Activated gamma-delta T cell (primary cell): ENCODE data around the gene PCSK2.
"Not testable (repeated sequence)": the region's sequence is repeated elsewhere in the genome, so short reads cannot be mapped to it uniquely, and the experiment has no call there.

Experiments
- DNase-seq: peaks from one replicate; lab custom pipeline; 2025; lab: John Stamatoyannopoulos, UW
- total RNA-seq, 2 donors: gene quantifications; one replicate each; lab custom pipeline; 2026; lab: John Stamatoyannopoulos, UW

Gene PCSK2
- total RNA-seq = 0 reads per million in 2 donors

DNA sequence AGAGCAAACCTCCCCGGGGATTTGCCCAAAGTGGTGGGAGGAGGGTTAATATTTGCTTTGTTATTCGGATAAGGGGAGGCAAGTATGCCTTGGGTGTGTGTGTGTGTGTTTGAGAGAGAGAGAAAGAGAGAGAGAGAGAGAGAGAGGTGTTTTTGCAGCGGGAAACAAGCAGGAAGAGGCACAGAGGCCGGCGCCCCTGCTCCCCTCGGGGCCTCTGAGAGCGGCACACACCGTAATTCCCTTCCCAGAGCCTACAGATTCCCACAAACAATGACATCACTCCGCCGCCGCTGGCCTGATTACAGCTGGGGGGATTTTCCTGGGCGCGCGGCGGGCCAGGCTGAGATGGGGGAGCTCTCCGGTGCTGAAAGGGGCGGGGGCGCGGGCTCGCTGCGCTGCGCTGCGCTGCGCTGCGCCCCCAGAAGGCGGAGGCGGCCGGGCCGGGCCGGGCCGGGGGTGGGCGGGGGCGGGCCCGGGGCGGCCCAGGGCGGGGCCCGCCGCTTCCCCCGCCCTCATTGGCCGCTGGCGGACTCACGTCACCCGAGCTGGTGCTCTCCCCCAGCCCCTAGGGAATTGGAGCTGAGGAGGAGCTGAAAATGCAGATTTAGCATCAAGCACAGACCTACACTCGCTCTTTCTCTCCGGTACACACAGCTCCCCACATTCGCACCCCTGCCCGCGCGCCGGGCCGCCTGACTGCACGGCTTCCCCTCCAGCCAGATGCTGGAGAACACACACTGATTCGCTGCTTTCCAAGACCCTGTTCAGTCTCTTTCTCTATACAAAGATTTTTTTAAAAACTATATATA is at the start of gene PCSK2:
Gene PCSK2, plus strand, starts transcription at position 631 of the 809 bp plus-strand sequence. CDS start 266 bp downstream, outside the sequence.
- DNase-seq = no peak

DNA sequence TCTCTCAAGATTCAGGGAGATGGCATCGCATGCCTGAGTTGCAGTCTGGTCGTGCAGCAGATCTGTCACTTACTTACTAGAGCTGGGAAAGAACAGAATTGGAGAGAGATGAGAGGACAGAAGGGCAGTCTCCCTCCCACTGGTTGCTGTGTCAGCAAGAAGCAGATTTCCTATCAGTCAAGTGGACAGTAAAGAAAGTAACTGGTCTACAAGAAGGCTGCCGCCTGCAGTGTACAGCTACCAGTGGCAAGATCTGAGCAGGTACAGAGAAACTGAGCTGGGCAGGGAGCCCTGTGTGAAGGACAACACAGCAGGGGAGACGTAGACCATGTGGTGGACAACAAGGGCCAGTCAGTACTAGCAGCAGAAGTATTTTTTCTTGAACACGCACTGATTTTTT is 49.5 kb upstream of the PCSK2 start:
- DNase-seq = no peak

- DNase-seq = no peak
Measured at GRCh38 chr20:17179840-17180239, 47.0 kb upstream of the PCSK2 start.

GRCh38 chr20:17189976-17190695 is 36.7 kb upstream of the PCSK2 start:
- no peak for DNase-seq

GRCh38 chr20:17197041-17197440 is 29.8 kb upstream of the PCSK2 start:
- DNase-seq = no peak

- DNase-seq = no peak
Measured at GRCh38 chr20:17202030-17202429, 24.8 kb upstream of the PCSK2 start.

DNA sequence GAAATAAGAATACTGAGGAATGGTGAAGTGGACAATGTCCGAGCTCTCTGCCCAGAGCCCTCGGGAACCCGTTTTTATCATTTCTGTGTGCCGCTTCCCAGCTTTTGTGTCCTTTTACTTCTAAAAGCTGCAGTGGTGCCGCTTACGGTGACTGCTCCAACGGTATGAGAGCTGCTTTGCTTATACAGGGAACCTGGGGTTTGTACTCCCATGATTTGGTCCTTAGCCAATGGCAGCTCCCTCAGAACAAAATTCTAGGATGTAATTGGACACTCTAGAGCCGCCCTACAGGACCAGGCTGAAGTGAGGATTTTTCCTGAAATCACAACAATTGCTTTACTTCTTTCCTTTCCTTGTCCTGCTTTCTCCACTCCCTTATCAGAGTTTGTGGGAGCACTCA is 24.2 kb upstream of the PCSK2 start:
- DNase-seq = no peak

DNA sequence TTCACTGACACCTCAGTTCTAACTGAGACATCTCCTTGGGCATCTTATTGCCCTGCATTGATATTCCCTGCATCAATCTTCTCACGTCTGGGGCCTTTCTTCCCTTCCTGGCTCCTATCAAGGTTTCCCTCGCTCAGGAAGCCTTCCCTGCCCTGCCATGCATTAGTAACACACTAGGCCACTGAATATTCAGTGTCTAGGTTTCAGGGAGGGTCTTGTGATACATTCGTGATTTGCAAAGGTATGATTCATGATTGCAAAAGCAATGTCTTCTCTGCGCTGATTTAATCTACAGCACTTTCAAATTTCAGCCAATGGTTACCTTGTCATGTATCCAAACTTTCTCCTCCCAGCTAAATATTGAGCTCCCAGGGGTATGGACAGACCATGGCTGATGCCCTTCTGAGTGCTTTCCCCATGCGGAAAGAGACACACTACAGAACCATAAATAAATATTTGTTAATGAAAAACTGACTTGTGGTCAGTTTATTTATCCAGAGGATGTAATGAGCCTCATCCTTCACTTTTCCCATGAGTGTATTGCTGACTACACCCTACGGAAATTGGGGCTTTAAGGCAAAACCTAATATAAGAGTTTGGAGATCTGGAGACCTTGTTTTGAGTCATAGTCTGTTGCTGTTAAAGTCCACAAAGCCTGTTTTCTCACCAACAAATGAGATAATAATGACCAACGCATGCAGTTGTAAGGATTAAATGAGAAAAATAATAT is 21.6 kb upstream of the PCSK2 start:
- no peak for DNase-seq

DNA sequence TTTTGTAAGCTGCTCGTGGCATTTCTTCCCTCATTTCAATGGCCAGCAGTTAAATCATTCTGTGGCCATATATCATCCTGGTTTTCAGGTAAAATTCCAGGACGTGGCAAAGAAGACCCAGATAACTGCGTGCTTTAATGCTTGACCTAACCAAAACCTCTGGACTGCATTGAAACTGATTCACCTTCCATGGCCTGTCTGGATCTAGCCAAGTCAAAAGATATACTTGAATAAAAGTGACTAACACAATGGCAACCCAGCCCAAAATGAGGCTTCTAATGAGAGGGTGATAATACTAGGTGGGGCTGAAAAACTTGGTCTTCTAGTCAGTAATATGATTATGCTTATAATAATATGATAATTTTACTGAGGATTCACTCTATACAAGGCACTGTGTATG is 16.5 kb upstream of the PCSK2 start:
- no peak for DNase-seq

- no peak for DNase-seq
Measured at GRCh38 chr20:17210983-17211382, 15.9 kb upstream of the PCSK2 start.

DNA sequence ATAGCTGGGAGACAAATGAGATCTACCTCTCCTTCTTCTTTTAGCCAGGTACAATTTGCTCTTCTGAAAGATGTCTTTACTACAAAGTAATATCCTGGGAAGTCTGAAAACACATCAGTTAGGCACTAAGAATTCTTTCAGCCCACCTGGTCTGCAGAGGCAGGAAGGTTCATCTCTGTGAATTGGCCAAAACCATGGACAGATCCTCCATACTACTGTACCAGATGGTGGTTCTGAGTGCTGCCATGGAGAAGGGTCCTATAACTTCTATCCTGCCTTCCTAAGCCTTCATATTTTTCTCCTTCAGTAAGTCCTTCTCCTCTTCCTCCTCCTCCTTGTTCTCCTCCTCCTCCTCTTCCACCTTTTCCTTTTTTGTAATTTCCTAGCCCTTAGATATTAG is 11.7 kb upstream of the PCSK2 start:
- no peak for DNase-seq

DNA sequence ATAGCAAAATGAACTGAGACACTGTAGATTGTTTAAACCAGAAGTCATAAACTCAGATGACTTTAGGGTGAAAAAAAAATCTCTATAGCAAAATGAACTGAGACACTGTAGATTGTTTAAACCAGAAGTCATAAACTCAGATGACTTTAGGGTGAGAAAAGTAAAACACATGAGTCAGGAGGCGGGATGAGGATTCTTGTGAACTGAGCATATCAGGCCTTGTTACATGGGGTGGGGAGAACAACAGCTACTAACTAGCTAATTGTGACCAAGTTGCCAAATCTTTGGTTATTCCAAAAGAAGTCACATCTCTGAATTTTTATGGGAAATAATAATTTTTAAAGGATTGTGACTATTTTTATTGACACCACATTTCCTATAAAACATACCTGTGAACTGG is 7.0 kb upstream of the PCSK2 start:
- DNase-seq = not testable (repeated sequence)

- DNase-seq = no peak
Measured at GRCh38 chr20:17223553-17223952, 3.3 kb upstream of the PCSK2 start.

- no peak for DNase-seq
Measured at GRCh38 chr20:17225851-17226409, 910 bp upstream of the PCSK2 start.

DNA sequence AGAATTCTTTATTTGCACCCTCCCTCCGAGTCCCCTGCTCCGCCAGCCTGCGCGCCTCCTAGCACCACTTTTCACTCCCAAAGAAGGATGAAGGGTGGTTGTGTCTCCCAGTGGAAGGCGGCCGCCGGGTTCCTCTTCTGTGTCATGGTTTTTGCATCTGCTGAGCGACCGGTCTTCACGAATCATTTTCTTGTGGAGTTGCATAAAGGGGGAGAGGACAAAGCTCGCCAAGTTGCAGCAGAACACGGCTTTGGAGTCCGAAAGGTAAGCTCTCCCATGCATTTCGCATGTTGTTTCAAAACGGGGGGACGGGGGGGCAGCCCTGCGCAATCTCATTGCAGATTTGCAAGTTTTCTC is 357 bp downstream of the PCSK2 start:
- no peak for DNase-seq

DNA sequence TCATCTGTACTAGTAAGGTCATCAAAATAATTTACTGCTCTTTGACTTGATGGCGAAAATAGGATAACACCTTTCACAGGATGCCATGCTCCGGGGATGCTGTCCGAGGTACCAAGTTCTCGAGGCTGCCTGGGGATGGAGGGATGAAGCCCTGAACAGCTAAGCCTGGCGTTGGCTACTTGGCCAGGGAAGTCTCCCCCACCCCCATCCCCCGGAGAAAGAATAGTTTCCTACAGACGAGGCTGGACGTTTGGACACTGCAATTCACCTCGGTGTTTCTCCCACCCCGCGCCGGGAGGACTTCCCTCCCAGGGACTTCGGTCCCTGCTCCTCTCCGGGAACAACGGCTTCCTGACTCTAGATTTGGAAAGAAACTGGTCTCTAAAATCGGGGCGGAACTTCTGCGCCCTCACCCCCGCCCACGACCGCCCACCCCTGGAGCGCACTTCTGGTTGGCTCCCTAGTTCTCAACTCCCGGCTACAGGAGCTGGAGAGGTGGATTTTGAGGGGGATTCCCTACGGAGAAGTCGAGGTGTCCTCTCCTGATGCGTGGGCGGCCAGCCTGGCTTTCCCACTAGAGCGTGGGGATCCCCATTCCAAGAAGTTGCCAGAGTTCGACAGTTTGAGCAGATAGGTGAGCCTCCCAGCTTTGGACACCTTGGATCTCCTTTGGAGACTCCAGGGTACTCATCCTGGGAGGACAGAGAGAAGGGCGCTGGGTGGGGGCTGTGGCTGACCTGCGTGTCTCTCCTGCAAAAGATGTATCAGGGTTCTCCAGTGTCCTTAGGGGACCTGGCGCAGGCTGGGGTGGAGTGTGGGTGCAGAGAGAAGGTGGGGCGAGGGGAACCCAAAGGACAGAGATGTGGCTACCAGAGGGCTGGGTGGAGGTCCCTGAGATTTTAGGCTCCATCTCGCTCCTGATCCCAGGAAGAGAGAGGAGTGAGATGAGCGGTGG is 1.1 kb downstream of the PCSK2 start:
- no peak for DNase-seq

- DNase-seq = no peak
Measured at GRCh38 chr20:17228624-17229061, 1.8 kb downstream of the PCSK2 start.

DNA sequence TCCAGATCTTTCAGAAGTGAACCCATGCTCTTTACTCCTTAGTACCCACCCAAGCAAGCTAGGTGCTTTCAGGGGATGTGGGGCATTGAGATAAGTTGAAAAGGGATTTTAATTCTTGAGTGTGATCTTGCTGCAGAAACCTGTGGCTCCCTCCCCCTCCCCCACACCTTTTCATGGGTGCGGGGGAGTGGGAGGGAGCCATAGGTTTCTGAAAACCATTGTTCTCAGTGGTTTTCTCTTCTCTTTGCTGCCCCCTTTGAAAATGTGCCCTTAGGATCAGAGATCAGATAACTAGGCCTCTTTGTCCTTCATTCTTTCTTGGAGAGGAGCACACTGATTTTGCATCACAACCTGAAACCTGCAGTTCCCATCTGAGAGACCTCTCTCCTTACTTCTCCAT is 2.4 kb downstream of the PCSK2 start:
- DNase-seq = no peak

DNA sequence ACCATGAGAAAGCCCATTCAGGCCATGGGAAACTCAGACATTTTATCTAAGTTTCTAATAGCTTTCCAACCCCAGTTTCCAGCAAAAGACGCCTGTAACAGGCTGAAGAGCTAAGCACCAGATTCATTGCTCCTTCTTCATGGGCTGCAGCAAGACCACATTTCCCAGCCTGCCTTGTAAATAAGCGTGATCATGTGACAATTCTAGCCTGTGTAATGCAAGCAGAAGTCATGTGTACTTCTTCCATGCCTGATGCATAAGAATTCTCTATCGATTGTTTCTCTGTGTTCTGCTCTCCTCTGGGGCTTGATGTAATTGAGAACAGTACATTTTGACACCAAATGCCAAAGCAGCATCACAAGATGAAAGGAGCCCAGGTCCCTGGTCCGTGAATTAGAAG is 6.8 kb downstream of the PCSK2 start:
- DNase-seq = no peak

DNA sequence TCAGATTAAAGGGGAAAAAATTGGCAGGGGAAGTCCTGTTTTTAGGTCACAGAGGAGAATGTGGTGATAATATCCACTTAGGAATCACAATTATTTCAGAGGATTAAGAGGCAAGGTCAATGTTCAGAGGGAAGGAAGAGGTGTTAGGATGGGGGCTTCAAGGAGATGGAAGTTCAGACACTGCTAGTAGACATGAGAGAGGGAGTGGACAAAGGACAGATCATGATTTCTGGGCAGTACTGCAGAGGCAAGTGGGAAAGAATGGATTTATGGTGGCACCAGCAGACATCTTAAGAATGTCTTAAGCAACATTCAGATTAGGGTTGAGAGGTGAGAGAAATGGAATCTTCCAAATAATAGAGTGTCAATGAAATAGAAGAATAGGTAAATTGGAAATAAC is 9.9 kb downstream of the PCSK2 start:
- no peak for DNase-seq

DNA sequence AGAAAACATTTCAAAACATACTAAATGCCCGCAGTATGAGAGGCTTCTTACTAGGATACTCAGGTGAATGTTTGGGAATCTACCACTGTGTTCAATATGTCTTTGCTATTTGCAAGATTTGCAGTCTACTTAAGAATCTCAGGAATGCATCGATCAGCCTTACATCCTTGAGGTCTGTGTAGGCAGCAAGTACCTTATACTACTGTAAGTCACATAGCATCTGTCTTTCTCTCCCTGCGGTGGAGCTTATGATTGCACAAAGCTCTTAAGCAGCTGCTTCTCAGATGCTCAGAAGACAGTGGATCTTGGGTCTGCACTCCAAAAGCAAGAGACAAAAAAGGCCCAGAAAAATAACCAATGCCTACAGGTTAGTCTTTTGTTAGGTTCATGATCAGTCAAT is 21.4 kb downstream of the PCSK2 start:
- DNase-seq = no peak
